NCI-H460 (cell line): ENCODE results near the gene C19orf44. TPM values are rescaled to one million over a fixed set of nuclear protein-coding genes. Genes with fewer than 3 reads are reported as not detected.

ENCODE experiments used
- DNase-seq: peaks from one replicate; pipeline ENCODE4 v3.0.0-alpha.2; 2016; ENCODE audit warnings: low read depth; ENCODE audit errors: extremely low read depth
- total RNA-seq: library from RNA; depleted of rRNA; stranded (reverse); fragments of >200 nt; shearing (Covaris generic); gene quantifications from 2 replicates; pipeline ENCODE4 v1.2.3, GENCODE V29; 2014

The C19orf44 gene
- total RNA-seq, 1 experiment from 2014 or later: 3.3 TPM

DNA sequence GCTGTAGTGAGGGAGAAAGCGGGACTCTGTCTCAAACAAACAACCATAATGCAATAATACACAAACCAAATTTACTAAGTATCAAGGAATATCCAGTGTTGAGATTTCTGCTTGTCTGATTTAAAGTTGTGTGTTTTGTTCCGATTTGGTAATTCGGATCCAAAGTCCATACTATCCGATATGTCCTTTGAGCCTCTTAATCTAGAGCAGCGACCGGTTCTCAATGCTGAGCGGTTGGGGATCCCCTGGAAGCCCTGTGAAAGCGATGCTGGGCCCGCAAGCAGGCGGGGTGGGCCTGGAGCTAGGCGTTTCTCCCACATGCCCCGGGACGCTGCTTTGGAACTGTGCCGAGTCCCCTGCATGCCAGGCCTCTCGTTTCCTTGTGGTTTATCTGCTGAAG is 20.2 kb downstream of the C19orf44 start:
- DNase-seq: no peak

GRCh38 chr19:16516923-16517610 is 20.9 kb downstream of the C19orf44 start:
- no peak for DNase-seq

- no peak for DNase-seq
These were observed 21.9 kb downstream of the C19orf44 start for GRCh38 chr19:16518061-16518460.

GRCh38 chr19:16518483-16519229 is 22.5 kb downstream of the C19orf44 start:
- DNase-seq: no peak

DNA sequence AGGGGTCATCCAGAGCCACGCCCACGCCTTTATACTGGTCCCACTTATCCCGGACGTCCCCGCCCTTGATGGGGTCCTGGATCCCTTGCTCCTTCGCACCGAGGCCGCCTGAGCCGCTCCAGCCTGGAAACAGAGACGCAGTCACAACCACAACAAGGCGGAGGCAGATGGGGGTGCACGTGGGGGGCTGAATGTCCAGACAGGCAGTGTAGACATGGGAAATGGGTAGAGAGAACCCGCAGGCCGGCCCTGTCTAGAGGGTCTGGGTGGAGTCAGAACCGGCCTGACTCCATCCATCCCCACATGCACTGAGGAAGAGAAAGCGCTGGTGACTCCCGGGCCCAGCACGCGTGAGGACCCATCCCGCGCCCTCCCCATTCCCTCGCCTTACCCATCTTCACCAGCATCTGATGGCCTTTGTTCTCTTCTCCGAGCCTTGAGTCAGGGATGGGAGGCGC is 23.1 kb downstream of the C19orf44 start:
- no peak for DNase-seq

GRCh38 chr19:16520074-16520973 is 24.1 kb downstream of the C19orf44 start:
- DNase-seq: no peak

DNA sequence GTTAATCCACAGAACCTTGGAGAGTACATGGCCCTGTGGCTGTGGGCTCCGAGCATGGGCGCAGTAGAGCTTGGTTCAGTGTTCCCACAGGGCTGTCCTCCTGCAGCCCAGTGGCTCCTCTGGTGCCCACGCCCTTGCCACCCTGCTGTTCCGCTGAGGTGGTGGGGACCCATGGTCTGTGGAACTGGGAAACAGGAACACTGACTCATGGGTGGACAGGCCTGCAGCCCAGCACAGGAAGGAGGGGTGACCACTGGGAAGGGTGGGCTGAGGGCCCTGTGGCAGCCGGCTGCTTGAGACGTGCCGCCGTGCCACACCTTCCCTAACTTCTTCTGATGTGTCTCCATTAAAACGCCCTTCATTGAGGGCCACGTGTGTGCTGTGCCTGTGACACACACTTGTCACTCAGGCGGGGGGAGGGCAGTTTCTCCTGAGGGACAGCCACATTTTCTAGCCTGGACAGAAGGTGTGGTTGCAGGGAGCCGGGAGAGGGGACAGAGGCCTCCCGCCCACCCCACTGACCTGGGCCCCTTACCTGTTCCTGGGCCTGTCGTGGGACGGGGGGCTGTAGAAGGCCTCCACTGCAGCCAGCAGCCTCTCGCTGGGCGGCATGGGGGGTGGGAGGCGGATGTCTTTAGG is 24.9 kb downstream of the C19orf44 start:
- no peak for DNase-seq

DNA sequence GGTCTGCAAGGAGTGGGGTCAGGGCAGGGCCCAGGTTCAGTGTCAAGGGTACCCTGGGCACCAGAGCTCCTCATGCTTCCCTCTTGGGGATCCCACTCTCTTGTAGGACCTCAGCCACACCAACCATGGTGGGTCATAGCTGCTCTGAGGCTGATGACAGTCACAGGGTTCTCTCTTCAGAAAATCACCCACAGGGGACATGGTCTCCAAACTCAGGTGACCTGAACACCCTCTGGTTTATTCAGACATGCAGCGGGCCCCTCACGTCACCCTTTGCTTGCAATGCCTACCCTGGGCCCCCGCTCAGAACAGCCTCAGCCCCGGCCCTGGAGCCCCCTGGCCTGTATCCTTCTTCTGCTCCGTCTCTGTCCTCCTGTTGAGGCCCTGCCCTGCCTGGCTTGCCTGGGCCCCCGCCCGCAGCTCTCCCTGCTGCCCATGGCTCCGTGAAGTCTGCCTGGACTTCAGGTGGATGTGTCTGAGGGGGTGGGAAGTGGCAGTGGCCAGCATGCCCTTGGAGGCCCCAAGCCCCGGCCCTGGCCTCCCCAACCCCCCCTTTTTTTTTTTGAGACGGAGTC is 25.6 kb downstream of the C19orf44 start:
- no peak for DNase-seq

DNA sequence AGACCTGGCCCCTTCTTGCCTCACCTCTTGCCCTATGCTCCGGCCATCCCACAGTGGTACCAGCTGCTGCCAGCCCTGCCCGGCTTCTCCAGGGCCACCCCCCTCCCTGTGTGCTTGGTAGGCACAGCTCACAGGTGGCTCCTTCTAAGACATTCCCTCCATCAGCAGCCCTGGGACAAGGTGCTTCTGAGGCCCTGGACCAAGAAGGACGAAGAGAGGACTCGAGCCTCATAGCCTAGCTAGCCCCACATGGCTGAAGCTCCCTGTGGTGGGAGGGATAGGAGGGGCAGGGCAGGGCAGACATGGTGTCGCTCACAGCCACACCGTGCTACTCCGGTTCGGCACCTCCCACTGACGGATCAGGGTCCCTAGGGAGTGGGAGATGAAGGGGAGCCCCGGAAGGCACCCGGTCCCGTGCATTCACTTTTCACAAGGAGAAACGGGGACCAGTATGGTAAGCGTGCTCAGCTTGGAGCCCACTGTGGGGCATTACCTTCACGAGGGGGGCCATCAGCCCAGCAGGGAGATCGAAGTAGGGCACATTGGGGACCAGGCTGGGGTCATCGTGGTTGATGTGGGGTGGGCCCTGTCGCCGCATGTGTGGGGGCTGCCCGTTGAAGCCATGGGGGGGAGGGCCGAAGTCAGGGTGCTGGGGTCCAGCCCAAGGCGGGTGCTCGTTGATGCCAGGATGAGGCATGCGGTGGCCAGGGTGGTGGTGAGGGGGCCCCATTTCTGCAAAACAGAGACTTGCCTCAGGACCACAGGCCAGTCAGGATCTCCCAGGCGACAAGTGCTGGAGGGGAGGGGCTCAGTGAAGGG is 26.6 kb downstream of the C19orf44 start:
- DNase-seq: no peak

DNA sequence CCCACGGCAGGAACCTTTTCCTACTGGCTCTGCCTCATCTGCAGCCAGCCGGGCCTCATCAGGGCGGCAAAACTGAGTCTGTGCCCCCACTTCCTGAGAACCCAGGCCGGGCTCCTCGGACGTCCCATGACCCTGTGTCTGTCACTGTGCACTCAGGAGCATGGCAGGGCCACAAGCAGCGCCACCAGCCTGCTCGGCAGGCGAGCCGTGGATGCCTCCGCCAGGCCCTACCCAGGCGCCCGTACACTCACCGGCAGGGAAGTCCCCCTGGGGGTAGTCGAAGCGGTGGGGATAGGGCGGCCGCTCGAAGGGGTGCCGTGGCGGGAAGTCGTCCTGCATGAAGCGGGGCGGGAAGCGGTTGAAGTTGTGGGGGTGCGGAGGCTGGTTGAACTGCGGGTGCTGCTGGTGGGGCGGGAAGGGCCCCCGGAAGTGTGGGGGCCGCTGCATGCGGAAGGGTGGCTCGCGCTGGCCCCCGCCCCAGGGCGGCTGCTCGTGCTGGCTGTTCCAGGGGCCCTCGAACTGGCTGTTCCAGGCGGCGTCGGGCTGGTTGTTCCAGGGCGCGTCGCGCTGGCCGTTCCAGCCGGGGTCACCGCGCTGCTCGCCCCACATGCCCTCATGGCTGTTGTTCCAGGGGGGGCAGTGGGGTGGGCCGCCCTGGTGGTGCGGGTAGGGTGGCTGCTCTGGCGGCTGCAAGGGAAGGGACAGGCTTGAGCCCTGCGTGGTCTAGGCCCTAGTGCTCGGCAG is 29.0 kb downstream of the C19orf44 start:
- DNase-seq: no peak

- no peak for DNase-seq
These were observed 29.7 kb downstream of the C19orf44 start for GRCh38 chr19:16525751-16526481.

GRCh38 chr19:16527334-16527935 is 31.2 kb downstream of the C19orf44 start:
- DNase-seq: no peak

- no peak for DNase-seq
These were observed 31.9 kb downstream of the C19orf44 start for GRCh38 chr19:16527971-16528521.

DNA sequence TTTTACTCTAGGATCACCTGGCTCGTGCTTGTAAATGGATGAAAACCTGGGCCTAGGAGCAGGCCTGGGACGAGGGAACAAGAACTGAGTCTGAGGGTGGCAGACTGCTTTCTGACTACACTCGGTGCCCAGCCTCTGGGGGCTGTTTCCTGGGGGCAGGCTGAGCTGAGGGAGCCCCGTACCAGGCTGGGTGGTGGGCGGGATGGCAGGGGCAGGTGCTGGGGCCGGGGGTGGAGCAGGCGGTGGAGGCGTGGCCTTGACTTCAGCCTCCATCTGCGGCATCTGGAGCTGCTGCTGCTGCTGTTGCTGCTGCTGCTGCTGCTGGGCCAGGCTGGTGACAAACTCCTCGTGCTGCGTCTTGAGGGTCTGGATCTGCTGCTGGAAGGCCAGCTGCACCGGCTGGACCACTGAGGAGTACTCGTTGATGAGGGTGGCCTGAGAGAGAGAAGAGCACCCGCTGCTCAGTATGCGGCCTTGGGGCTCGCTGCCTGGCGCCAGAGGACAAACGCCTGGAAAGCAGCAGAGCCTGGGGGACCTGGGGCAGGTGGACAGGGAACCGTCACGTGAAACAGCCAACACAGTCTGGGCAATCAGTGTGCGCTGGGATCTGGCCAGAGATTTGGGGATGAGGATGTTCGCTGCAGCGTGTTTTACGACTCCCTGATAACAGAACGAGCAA is 33.4 kb downstream of the C19orf44 start:
- DNase-seq: no peak

DNA sequence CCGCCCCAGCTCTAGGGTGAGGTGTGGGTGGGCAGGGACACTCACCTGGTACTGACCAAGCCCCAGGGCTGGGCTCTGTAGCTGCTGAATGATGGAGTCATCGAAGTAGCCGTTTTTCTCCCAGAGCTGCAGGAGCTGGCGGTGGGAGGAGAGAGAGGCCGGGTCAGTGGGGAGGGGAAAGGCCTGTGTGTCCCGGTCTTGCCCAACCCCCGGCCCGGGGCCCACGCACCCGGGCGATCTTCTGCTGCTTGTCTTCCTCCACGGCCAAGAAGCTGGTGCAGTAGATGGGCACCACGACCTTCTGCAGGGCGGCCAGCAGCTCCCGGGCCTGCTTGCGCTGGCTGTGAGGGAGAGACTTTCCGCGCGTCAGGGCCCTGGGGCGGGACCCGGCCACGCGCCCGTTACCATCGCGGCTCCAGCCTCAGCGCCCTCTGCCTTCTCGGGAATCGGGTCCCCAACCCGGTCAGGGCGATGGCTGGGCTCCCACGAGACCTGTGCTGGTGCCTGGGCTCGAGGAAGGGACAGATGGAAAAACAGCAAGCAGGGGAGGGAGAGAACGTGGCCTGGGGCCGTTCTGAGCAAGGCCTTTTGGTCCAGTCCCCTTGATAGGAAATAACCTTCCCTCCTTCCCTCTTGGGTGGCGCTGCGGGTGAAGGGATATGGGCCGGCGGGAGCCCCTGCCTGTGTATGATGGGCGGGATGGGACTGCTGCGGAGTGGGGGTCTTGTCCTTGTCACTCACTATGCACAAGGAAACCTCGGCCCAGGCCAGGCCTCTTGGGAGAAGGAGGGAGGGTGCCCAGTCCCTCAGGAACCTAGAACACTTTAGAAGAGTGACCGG is 34.6 kb downstream of the C19orf44 start:
- no peak for DNase-seq

DNA sequence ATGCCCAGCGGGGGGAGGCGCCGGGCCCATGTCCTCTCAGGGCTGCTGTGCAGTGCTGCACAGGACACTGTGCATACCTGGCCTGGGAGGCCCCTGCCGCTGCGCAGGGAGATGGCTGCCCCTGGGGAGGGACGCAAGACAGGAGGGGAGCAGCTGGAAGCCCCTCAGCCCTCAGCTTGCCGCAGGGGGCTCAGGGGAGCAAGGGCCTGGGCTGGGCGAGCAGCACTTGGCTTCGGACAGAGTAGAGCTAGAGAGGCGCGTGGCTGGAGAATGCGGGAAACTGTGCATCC is 35.1 kb downstream of the C19orf44 start:
- no peak for DNase-seq
